ENCODE measurements around the gene ZIM2. TPM values are rescaled to one million over a fixed set of nuclear protein-coding genes. Genes with fewer than 3 reads are reported as not detected.

ZIM2 gene
- total and polyA plus RNA-seq, 2 of the 4 experiments (the other 2 are of a cell fraction), result not detected

GRCh38 chr19:56810260-56810659 lies 30.3 kb downstream of the ZIM2 start:
- Histone ChIP-seq H2AFZ (replicated peaks; ENCODE audit: low read length, poor library complexity) (no peak overlapping the region), H4K8ac (ENCODE audit: low read depth in 2 of 2, low read length in 2 of 2) (no peak overlapping the region), H3K9ac (ENCODE audit: low read depth, low read length) (no peak overlapping the region), H3K23ac (ENCODE audit: low read depth, low read length) (no peak overlapping the region), H3K4ac (ENCODE audit: low read depth, low read length) (no peak overlapping the region), H3K4me2 (ENCODE audit: low read depth, low read length) (no peak overlapping the region), H3K56ac (ENCODE audit: extremely low read depth, insufficient read depth, low read length) (no peak overlapping the region), H3K79me1 (ENCODE audit: low read depth in 1 of 2, low read length in 2 of 2) (no peaks in the 10 kb centered on the region), H2BK5ac (ENCODE audit: low read depth, low read length, poor library complexity, severe bottlenecking) (no peak overlapping the region), H2BK120ac (ENCODE audit: low read depth, low read length) (no peak overlapping the region), H3K4me1 (ENCODE audit: control insufficient read depth, insufficient read depth, low read length) (no peaks in the 10 kb centered on the region), H4K20me1 (ENCODE audit: insufficient read depth, low read length) (no peaks in the 10 kb centered on the region), H3K18ac (ENCODE audit: low read depth, low read length) (no peak overlapping the region), H3K9me3 (ENCODE audit: control insufficient read depth, insufficient read depth, low read length) (peaks cover 42% of the 10 kb centered on the region), H3K9me1 (ENCODE audit: insufficient read depth, low read length) (no peaks in the 10 kb centered on the region), H2BK15ac (ENCODE audit: low read depth, low read length) (no peak overlapping the region), H2AK5ac (ENCODE audit: low read depth, low read length) (no peak overlapping the region), H3K27ac (ENCODE audit: insufficient read depth, low read length) (no peak overlapping the region), H2AK9ac (replicated peaks; ENCODE audit: low read depth, low read length, poor library complexity) (no peak overlapping the region), H3K14ac (replicated peaks; ENCODE audit: low read depth, low read length) (no peak overlapping the region), H3K4me3 (ENCODE audit: insufficient read depth, low read depth, low read length) (no peak overlapping the region), H3K36me3 (ENCODE audit: control insufficient read depth, insufficient read depth, low read length) (no peaks in the 10 kb centered on the region), H2BK20ac (ENCODE audit: low read depth, low read length) (no peak overlapping the region), H3K27me3 (ENCODE audit: control insufficient read depth, insufficient read depth, low read length) (no peaks in the 10 kb centered on the region), H4K91ac (ENCODE audit: insufficient read depth, low read depth, low read length) (no peak overlapping the region), H4K5ac (ENCODE audit: low read depth, low read length) (no peak overlapping the region)
- BruUV-seq (replicated peaks), result no TSS peak
- ATAC-seq (ENCODE audit: low read depth) (no peak), DNase-seq (no peak)
- WGBS, 2 experiments (ENCODE audit: extremely low coverage in 2 of 2, insufficient read length in 1 of 2), result no CpG with 5 or more reads among the region's 1 CpG
- dilution Hi-C loops (cut with HindIII; ENCODE audit: low sequenced_read_pairs, unreplicated experiment) (no loop called here), intact Hi-C loops (cut with micrococcal nuclease) (no loop called here), in situ Hi-C loops (cut with MboI; ENCODE audit: low sequenced_read_pairs) (no loop called here)
- TF ChIP-seq SMC3 (IDR thresholded peaks at IDR 0.05; ENCODE audit: low read depth, low read length) (no peak), POLR2A (IDR thresholded peaks at IDR 0.05; ENCODE audit: low read depth, low read length) (no peak), MAFK (IDR thresholded peaks at IDR 0.05; ENCODE audit: low read depth, low read length) (no peak), ELK1 (IDR thresholded peaks at IDR 0.05; ENCODE audit: borderline replicate concordance, low read depth, low read length) (no peak), MXI1 (IDR thresholded peaks at IDR 0.05; ENCODE audit: borderline replicate concordance, low read depth, low read length) (no peak), MAZ (IDR thresholded peaks at IDR 0.05; ENCODE audit: borderline replicate concordance, low read depth, low read length) (no peak), CHD1 (IDR thresholded peaks at IDR 0.05; ENCODE audit: low read depth, low read length) (no peak), NFE2L2 (IDR thresholded peaks at IDR 0.05; ENCODE audit: low read depth, low read length) (no peak), RAD21 (IDR thresholded peaks at IDR 0.05; ENCODE audit: low read length) (no peak), CEBPB (IDR thresholded peaks at IDR 0.05; ENCODE audit: low read depth, low read length) (no peak), RFX5 (IDR thresholded peaks at IDR 0.05; ENCODE audit: low read depth, low read length) (no peak), RCOR1 (IDR thresholded peaks at IDR 0.05; ENCODE audit: insufficient replicate concordance, low read length) (no peak), FOS (IDR thresholded peaks at IDR 0.05; ENCODE audit: low read depth, low read length) (no peak), USF2 (IDR thresholded peaks at IDR 0.05; ENCODE audit: low read depth, low read length) (no peak)
- POLR2A ChIA-PET (ENCODE audit: unreplicated experiment), result no interaction called here
- CTCF ChIA-PET, result no interaction called here

Measured in IMR-90 (cell line).